ENCODE measurements around the gene SAP130.

SAP130 gene

GRCh38 chr2:128062571-128062970, 34.7 kb upstream of the SAP130 start:
- Histone ChIP-seq H4K8ac (ENCODE audit: low read depth, low read length) (no peak overlapping the region), H2BK5ac (ENCODE audit: low read length) (no peak overlapping the region), H3K79me2 (ENCODE audit: control insufficient read depth, insufficient read depth, low read length) (no peaks in the 10 kb centered on the region), H2BK15ac (replicated peaks; ENCODE audit: low read depth) (no peak overlapping the region), H3K4me1 (ENCODE audit: control insufficient read depth, low read depth, low read length) (no peaks in the 10 kb centered on the region), H2AK5ac (ENCODE audit: low read length) (no peak overlapping the region), H3K56ac (ENCODE audit: low read length) (no peak overlapping the region), H3K4me3 (ENCODE audit: low read length) (no peak overlapping the region), H4K5ac (ENCODE audit: low read length) (no peak overlapping the region), H3K23ac (ENCODE audit: low read length) (no peak overlapping the region), H3K79me1 (ENCODE audit: low read length) (no peaks in the 10 kb centered on the region), H2BK120ac (ENCODE audit: low read depth, low read length) (no peak overlapping the region), H3K36me3 (ENCODE audit: control insufficient read depth, insufficient read depth, low read length) (no peaks in the 10 kb centered on the region), H3K9ac (ENCODE audit: low read length) (no peak overlapping the region), H3K27me3 (ENCODE audit: insufficient read depth, low read length, poor library complexity) (no peaks in the 10 kb centered on the region), H3K4me2 (ENCODE audit: low read length) (no peak overlapping the region), H3K4ac (ENCODE audit: low read depth, low read length) (no peak overlapping the region), H3K27ac (ENCODE audit: low read depth, low read length) (no peak overlapping the region), H3K18ac (ENCODE audit: low read length) (no peak overlapping the region)
- WGBS (ENCODE audit: extremely low coverage, insufficient coverage, low lambda C conversion rate), result no CpG with 5 or more reads among the region's 8 CpGs
- no peak for DNase-seq

GRCh38 chr2:128058114-128058513, 30.3 kb upstream of the SAP130 start:
- Histone ChIP-seq H3K18ac (ENCODE audit: low read length) (no peak overlapping the region), H3K36me3 (ENCODE audit: control insufficient read depth, insufficient read depth, low read length) (no peaks in the 10 kb centered on the region), H3K27ac (ENCODE audit: low read depth, low read length) (no peak overlapping the region), H3K4ac (ENCODE audit: low read depth, low read length) (no peak overlapping the region), H2AK5ac (ENCODE audit: low read length) (no peak overlapping the region), H3K79me1 (ENCODE audit: low read length) (no peaks in the 10 kb centered on the region), H3K23ac (ENCODE audit: low read length) (no peak overlapping the region), H3K4me1 (ENCODE audit: control insufficient read depth, low read depth, low read length) (no peaks in the 10 kb centered on the region), H3K4me3 (ENCODE audit: low read length) (no peak overlapping the region), H4K5ac (ENCODE audit: low read length) (no peak overlapping the region), H3K56ac (ENCODE audit: low read length) (no peak overlapping the region), H3K79me2 (ENCODE audit: control insufficient read depth, insufficient read depth, low read length) (no peaks in the 10 kb centered on the region), H3K4me2 (ENCODE audit: low read length) (no peak overlapping the region), H2BK15ac (replicated peaks; ENCODE audit: low read depth) (no peak overlapping the region), H2BK5ac (ENCODE audit: low read length) (no peak overlapping the region), H3K9ac (ENCODE audit: low read length) (no peak overlapping the region), H4K8ac (ENCODE audit: low read depth, low read length) (no peak overlapping the region), H2BK120ac (ENCODE audit: low read depth, low read length) (no peak overlapping the region), H3K27me3 (ENCODE audit: insufficient read depth, low read length, poor library complexity) (no peaks in the 10 kb centered on the region)
- DNase-seq, result no peak
- WGBS (ENCODE audit: extremely low coverage, insufficient coverage, low lambda C conversion rate), result no CpG with 5 or more reads among the region's 2 CpGs

GRCh38 chr2:128057334-128057733, 29.5 kb upstream of the SAP130 start:
- no peak overlapping the region for H3K4ac ChIP-seq (ENCODE audit: low read depth, low read length)
- no peak overlapping the region for H2BK15ac ChIP-seq (replicated peaks; ENCODE audit: low read depth)
- H3K27me3 ChIP-seq (ENCODE audit: insufficient read depth, low read length, poor library complexity), result no peaks in the 10 kb centered on the region
- no peaks in the 10 kb centered on the region for H3K36me3 ChIP-seq (ENCODE audit: control insufficient read depth, insufficient read depth, low read length)
- no peak overlapping the region for H2AK5ac ChIP-seq (ENCODE audit: low read length)
- H4K5ac ChIP-seq (ENCODE audit: low read length), result no peak overlapping the region
- DNase-seq, result no peak
- H3K23ac ChIP-seq (ENCODE audit: low read length), result no peak overlapping the region
- H3K9ac ChIP-seq (ENCODE audit: low read length), result no peak overlapping the region
- no peak overlapping the region for H3K27ac ChIP-seq (ENCODE audit: low read depth, low read length)
- no peak overlapping the region for H4K8ac ChIP-seq (ENCODE audit: low read depth, low read length)
- H3K4me2 ChIP-seq (ENCODE audit: low read length), result no peak overlapping the region
- H3K18ac ChIP-seq (ENCODE audit: low read length), result no peak overlapping the region
- H3K56ac ChIP-seq (ENCODE audit: low read length), result no peak overlapping the region
- no CpG with 5 or more reads among the region's 3 CpGs for WGBS (ENCODE audit: extremely low coverage, insufficient coverage, low lambda C conversion rate)
- no peak overlapping the region for H3K4me3 ChIP-seq (ENCODE audit: low read length)
- no peak overlapping the region for H2BK5ac ChIP-seq (ENCODE audit: low read length)
- no peak overlapping the region for H2BK120ac ChIP-seq (ENCODE audit: low read depth, low read length)
- H3K79me2 ChIP-seq (ENCODE audit: control insufficient read depth, insufficient read depth, low read length), result no peaks in the 10 kb centered on the region
- no peaks in the 10 kb centered on the region for H3K4me1 ChIP-seq (ENCODE audit: control insufficient read depth, low read depth, low read length)
- H3K79me1 ChIP-seq (ENCODE audit: low read length), result no peaks in the 10 kb centered on the region

- Histone ChIP-seq H3K4ac (ENCODE audit: low read depth, low read length) (no peak overlapping the region), H2BK5ac (ENCODE audit: low read length) (no peak overlapping the region)
- WGBS (ENCODE audit: extremely low coverage, insufficient coverage, low lambda C conversion rate), result no CpG with 5 or more reads among the region's 11 CpGs
These were observed 26.4 kb upstream of the SAP130 start for GRCh38 chr2:128054104-128054885.

GRCh38 chr2:128053331-128053730, 25.5 kb upstream of the SAP130 start:
- H4K8ac ChIP-seq (ENCODE audit: low read depth, low read length), result no peak overlapping the region
- no peak overlapping the region for H3K27ac ChIP-seq (ENCODE audit: low read depth, low read length)
- H3K4me3 ChIP-seq (ENCODE audit: low read length), result no peak overlapping the region
- no peaks in the 10 kb centered on the region for H3K27me3 ChIP-seq (ENCODE audit: insufficient read depth, low read length, poor library complexity)
- H2BK15ac ChIP-seq (replicated peaks; ENCODE audit: low read depth), result no peak overlapping the region
- H3K4ac ChIP-seq (ENCODE audit: low read depth, low read length), result no peak overlapping the region
- H3K9ac ChIP-seq (ENCODE audit: low read length), result no peak overlapping the region
- no peak overlapping the region for H4K5ac ChIP-seq (ENCODE audit: low read length)
- no peak overlapping the region for H2BK5ac ChIP-seq (ENCODE audit: low read length)
- no peak overlapping the region for H2AK5ac ChIP-seq (ENCODE audit: low read length)
- no peaks in the 10 kb centered on the region for H3K79me2 ChIP-seq (ENCODE audit: control insufficient read depth, insufficient read depth, low read length)
- no peak overlapping the region for H3K18ac ChIP-seq (ENCODE audit: low read length)
- no peaks in the 10 kb centered on the region for H3K36me3 ChIP-seq (ENCODE audit: control insufficient read depth, insufficient read depth, low read length)
- no peak overlapping the region for H3K56ac ChIP-seq (ENCODE audit: low read length)
- no peak overlapping the region for H3K4me2 ChIP-seq (ENCODE audit: low read length)
- WGBS (ENCODE audit: extremely low coverage, insufficient coverage, low lambda C conversion rate), result no CpG with 5 or more reads among the region's 12 CpGs
- H3K23ac ChIP-seq (ENCODE audit: low read length), result no peak overlapping the region
- H3K4me1 ChIP-seq (ENCODE audit: control insufficient read depth, low read depth, low read length), result no peaks in the 10 kb centered on the region
- no peak for DNase-seq
- no peak overlapping the region for H2BK120ac ChIP-seq (ENCODE audit: low read depth, low read length)
- H3K79me1 ChIP-seq (ENCODE audit: low read length), result no peaks in the 10 kb centered on the region

More at GRCh38 chr2:128054104-128054885, 26.4 kb upstream of the SAP130 start:
- Histone ChIP-seq H3K56ac (ENCODE audit: low read length) (no peak overlapping the region), H4K5ac (ENCODE audit: low read length) (no peak overlapping the region), H3K4me2 (ENCODE audit: low read length) (no peak overlapping the region), H3K27ac (ENCODE audit: low read depth, low read length) (no peak overlapping the region), H2BK15ac (replicated peaks; ENCODE audit: low read depth) (no peak overlapping the region), H3K79me2 (ENCODE audit: control insufficient read depth, insufficient read depth, low read length) (no peaks in the 10 kb centered on the region), H3K36me3 (ENCODE audit: control insufficient read depth, insufficient read depth, low read length) (no peaks in the 10 kb centered on the region), H3K9ac (ENCODE audit: low read length) (no peak overlapping the region), H2AK5ac (ENCODE audit: low read length) (no peak overlapping the region), H3K4me1 (ENCODE audit: control insufficient read depth, low read depth, low read length) (no peaks in the 10 kb centered on the region), H3K27me3 (ENCODE audit: insufficient read depth, low read length, poor library complexity) (no peaks in the 10 kb centered on the region), H3K4me3 (ENCODE audit: low read length) (no peak overlapping the region), H2BK120ac (ENCODE audit: low read depth, low read length) (no peak overlapping the region), H3K23ac (ENCODE audit: low read length) (no peak overlapping the region), H3K18ac (ENCODE audit: low read length) (no peak overlapping the region), H4K8ac (ENCODE audit: low read depth, low read length) (no peak overlapping the region), H3K79me1 (ENCODE audit: low read length) (no peaks in the 10 kb centered on the region)
- no peak for DNase-seq

- Histone ChIP-seq H4K8ac (ENCODE audit: low read depth, low read length) (no peak overlapping the region), H3K4me1 (ENCODE audit: control insufficient read depth, low read depth, low read length) (no peaks in the 10 kb centered on the region), H3K27ac (ENCODE audit: low read depth, low read length) (no peak overlapping the region), H4K5ac (ENCODE audit: low read length) (no peak overlapping the region), H3K56ac (ENCODE audit: low read length) (no peak overlapping the region), H3K18ac (ENCODE audit: low read length) (no peak overlapping the region), H3K79me1 (ENCODE audit: low read length) (no peaks in the 10 kb centered on the region), H3K27me3 (ENCODE audit: insufficient read depth, low read length, poor library complexity) (no peaks in the 10 kb centered on the region), H3K4me2 (ENCODE audit: low read length) (no peak overlapping the region), H2BK15ac (replicated peaks; ENCODE audit: low read depth) (no peak overlapping the region), H2BK120ac (ENCODE audit: low read depth, low read length) (no peak overlapping the region), H2AK5ac (ENCODE audit: low read length) (no peak overlapping the region), H2BK5ac (ENCODE audit: low read length) (no peak overlapping the region), H3K79me2 (ENCODE audit: control insufficient read depth, insufficient read depth, low read length) (no peaks in the 10 kb centered on the region), H3K36me3 (ENCODE audit: control insufficient read depth, insufficient read depth, low read length) (no peaks in the 10 kb centered on the region), H3K9ac (ENCODE audit: low read length) (no peak overlapping the region), H3K23ac (ENCODE audit: low read length) (no peak overlapping the region), H3K4ac (ENCODE audit: low read depth, low read length) (no peak overlapping the region), H3K4me3 (ENCODE audit: low read length) (no peak overlapping the region)
- no CpG with 5 or more reads among the region's 3 CpGs for WGBS (ENCODE audit: extremely low coverage, insufficient coverage, low lambda C conversion rate)
- DNase-seq, result no peak
These were observed 15.2 kb upstream of the SAP130 start for GRCh38 chr2:128043041-128043440.

Data from mesendoderm (in vitro differentiated cells).